Retinal pigment epithelial cell (primary cell): ENCODE results near the gene FZD1.

Experiments
- DNase-seq: peaks from one replicate; pipeline ENCODE4 v3.0.0-alpha.2; 2010; ENCODE audit warnings: low read depth
- H3K4me3 ChIP-seq: 2 replicates; pipeline ENCODE4 v1.5.1; 2011; ENCODE audit warnings: mild to moderate bottlenecking, low read length, control low read depth, moderate library complexity
- CTCF ChIP-seq: conservative IDR thresholded peaks from 2 replicates; pipeline ENCODE4 v1.5.1; 2011; ENCODE audit warnings: low read depth, low read length, control low read depth, inconsistent platforms

FZD1 gene

GRCh38 chr7:91320366-91321078, 56.3 kb downstream of the FZD1 start:
- TF ChIP-seq CTCF: no peak
- no peak for DNase-seq
- no peak overlapping the region for H3K4me3 ChIP-seq
